Activated CD4-positive, alpha-beta memory T cell treated with anti-CD3 and anti-CD28 coated beads, Interleukin-2, amount 10 ng/mL, durations not matched to agents 7 days and 5 days (primary cell): ENCODE measurements around the gene RASGRF1. TPM values are rescaled to one million over a fixed set of nuclear protein-coding genes. Genes with fewer than 3 reads are reported as not detected.

Experiments used
- CTCF ChIA-PET: fragments of 350-600 bp; sonication (Branson Sonifier 250); formaldehyde crosslinking; loops from one replicate; lab custom pipeline; 2021; ENCODE audit warnings: antibody characterized with exemption, inconsistent platforms; lab: Charles Lee
- POLR2A ChIA-PET: fragments of 350-600 bp; sonication (Branson Sonifier 250); formaldehyde crosslinking; loops from one replicate; lab custom pipeline; 2021; ENCODE audit warnings: antibody characterized with exemption; lab: Charles Lee
- DNase-seq: peaks from one replicate; pipeline ENCODE4 v3.0.0-alpha.2; 2020
- H3K27ac Mint-ChIP-seq: one replicate; pipeline ENCODE4 v1.8.0; 2021; ENCODE audit warnings: mild to moderate bottlenecking, mixed read lengths
- H3K27me3 Mint-ChIP-seq: one replicate; pipeline ENCODE4 v1.8.0; 2021; ENCODE audit warnings: mixed read lengths
- H3K36me3 Mint-ChIP-seq: one replicate; pipeline ENCODE4 v1.8.0; 2021; ENCODE audit warnings: low read depth, mixed read lengths
- H3K4me1 Mint-ChIP-seq: one replicate; pipeline ENCODE4 v1.8.0; 2021; ENCODE audit warnings: mixed read lengths
- H3K4me3 Mint-ChIP-seq: one replicate; pipeline ENCODE4 v1.8.0; 2021; ENCODE audit warnings: mild to moderate bottlenecking, mixed read lengths
- H3K9me3 Mint-ChIP-seq: one replicate; pipeline ENCODE4 v1.8.0; 2021; ENCODE audit warnings: mixed read lengths
- total RNA-seq, 2 experiments: library from RNA; stranded (reverse); gene quantifications; one replicate each; pipeline ENCODE4 v1.2.3, GENCODE V29; 2021

Gene RASGRF1
- total RNA-seq, 2 experiments from 2014 or later = not detected

DNA sequence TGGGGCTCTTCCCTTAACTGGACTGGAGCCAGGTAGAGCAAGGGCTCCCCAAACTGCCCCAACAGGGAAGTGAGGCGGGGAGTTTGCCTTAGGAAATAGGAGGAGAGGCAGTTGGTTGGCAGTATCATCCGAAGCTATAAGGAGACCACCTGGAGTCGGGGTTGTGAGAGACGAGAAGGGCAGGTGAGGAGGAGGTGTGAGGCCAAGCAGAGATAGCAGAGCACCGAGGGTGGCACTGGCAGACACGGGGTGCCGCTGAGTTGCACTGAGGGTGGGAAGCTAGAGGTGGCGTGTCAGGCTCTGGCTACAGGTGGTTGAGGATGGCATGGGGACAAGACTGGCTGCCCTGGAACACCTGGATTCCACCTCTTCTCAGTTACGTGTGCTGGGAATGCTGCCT lies 17.2 kb downstream of the RASGRF1 start:
- no peaks in the 10 kb centered on the region for H3K4me1 Mint-ChIP-seq
- no peak overlapping the region for H3K27ac Mint-ChIP-seq
- no peaks in the 10 kb centered on the region for H3K9me3 Mint-ChIP-seq
- H3K36me3 Mint-ChIP-seq = no peaks in the 10 kb centered on the region
- CTCF ChIA-PET = no interaction called here
- peaks cover 2% of the 10 kb centered on the region for H3K27me3 Mint-ChIP-seq
- no peak overlapping the region for H3K4me3 Mint-ChIP-seq
- POLR2A ChIA-PET = no interaction called here
- DNase-seq = no peak

DNA sequence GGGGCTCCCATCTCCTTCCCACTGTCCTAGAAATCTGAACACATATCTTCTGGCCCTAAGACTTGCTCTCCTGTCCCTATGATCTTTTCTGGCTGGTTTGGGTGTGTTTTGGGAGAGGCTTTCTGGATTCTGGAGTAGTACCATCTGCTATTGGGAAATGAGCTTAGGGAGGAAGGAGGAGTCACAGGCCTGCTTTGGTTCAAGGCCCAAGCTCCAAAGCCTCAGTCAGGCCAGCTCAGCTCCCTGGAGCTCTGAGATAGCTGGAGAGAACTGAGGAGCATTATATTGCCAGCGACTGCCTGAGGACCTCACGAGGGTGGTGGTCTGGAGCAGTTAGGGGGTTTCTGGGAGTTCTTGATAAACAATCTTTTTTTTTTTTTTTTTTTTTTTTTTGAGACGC lies 18.7 kb downstream of the RASGRF1 start:
- CTCF ChIA-PET = interaction anchor here (1.3 kb wide), 1 partner anchor 113 kb away, joined by 3 read pairs; no protein-coding TSS in a partner anchor
- Mint-ChIP-seq H3K4me3 (no peak overlapping the region), H3K27me3 (peaks cover 2% of the 10 kb centered on the region), H3K4me1 (no peaks in the 10 kb centered on the region), H3K27ac (no peak overlapping the region), H3K36me3 (no peaks in the 10 kb centered on the region), H3K9me3 (no peaks in the 10 kb centered on the region)
- POLR2A ChIA-PET = no interaction called here
- no peak for DNase-seq

DNA sequence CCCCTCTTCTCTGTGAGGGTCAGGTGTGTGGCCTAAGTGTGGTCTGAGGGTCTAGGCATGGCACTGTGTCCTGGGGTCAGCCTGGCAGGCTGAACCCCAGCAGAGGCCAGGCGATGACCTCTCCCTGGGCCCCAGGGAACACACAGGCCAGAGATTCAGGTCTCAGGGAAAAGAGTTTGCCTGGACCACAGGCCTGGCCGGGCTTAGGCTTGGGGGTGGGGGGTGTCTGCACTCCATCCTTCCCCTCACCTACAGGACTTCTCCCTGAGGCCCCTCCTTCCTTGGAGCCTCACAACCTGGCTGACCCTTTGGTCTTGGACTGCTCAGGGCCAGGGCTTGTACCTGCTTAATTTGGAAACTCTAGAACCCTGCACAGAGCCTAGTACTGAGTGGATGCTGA lies 21.8 kb downstream of the RASGRF1 start:
- Mint-ChIP-seq H3K4me1 (no peaks in the 10 kb centered on the region), H3K27ac (no peak overlapping the region), H3K4me3 (no peak overlapping the region), H3K27me3 (peaks cover 2% of the 10 kb centered on the region), H3K36me3 (no peaks in the 10 kb centered on the region), H3K9me3 (no peaks in the 10 kb centered on the region)
- no peak for DNase-seq
- POLR2A ChIA-PET = no interaction called here
- CTCF ChIA-PET = no interaction called here

DNA sequence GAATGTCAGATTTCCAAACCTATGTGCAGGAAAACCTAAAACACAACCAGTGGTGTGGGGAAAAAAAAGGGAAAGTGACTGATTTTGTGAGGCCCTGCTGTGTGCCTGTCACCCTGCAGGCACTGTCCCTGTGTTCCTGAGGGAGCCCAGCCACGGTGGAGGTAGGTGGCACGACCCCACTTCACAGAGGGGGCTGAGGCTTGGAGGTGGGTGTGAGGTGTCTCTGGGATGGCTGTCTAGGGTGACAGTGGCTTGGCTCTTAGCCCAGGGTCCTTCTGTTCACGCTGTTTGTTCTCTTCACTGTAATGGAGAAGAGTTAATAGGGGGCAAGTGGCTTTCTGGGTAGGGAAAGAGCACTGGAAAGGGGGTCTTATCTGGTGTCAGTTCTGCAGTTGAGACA lies 22.6 kb downstream of the RASGRF1 start:
- no peaks in the 10 kb centered on the region for H3K36me3 Mint-ChIP-seq
- no peaks in the 10 kb centered on the region for H3K4me1 Mint-ChIP-seq
- H3K4me3 Mint-ChIP-seq = no peak overlapping the region
- POLR2A ChIA-PET = no interaction called here
- H3K9me3 Mint-ChIP-seq = no peaks in the 10 kb centered on the region
- DNase-seq = no peak
- CTCF ChIA-PET = no interaction called here
- no peak overlapping the region for H3K27ac Mint-ChIP-seq
- peaks cover 2% of the 10 kb centered on the region for H3K27me3 Mint-ChIP-seq

DNA sequence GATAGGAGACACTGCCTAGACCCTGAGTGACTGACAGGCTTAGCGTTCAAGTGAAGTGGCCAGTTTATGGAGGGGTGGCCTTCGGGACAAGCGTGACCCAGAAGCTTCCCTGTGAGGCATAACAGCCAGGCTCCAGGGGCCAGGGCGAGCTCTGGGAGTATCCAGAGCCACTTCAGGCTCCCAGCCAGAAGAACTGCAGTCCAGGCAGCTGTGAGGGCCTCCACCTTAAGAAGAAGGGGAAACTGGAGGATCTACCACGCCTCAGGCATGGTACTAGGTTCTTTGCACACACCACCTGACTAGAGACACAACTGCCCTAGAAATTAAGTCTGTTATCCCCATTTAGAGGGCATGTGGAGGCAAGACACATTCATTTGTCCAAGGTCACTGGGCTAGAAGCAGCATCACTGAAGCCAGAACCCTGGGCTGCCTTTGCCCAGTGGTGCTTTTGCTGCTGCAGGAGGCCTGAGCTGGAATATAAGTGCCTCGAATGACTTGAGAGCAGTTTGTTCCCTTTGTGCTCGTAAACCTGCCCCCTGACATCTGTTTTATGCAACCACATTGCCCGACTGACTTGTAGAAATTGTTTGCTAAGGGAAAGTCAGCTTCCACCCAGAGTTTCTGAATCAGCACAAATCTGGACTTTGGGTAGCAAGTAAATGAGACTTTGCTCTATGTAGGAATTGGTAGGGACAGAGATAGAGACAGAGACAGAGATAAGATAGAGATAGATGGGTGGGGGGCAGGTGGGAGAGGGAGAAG lies 23.3 kb downstream of the RASGRF1 start:
- ChIA-PET CTCF (no interaction called here), POLR2A (no interaction called here)
- Mint-ChIP-seq H3K27ac (no peak overlapping the region), H3K4me3 (no peak overlapping the region), H3K4me1 (no peaks in the 10 kb centered on the region), H3K9me3 (no peaks in the 10 kb centered on the region), H3K36me3 (no peaks in the 10 kb centered on the region), H3K27me3 (peaks cover 4% of the 10 kb centered on the region)
- DNase-seq = no peak

DNA sequence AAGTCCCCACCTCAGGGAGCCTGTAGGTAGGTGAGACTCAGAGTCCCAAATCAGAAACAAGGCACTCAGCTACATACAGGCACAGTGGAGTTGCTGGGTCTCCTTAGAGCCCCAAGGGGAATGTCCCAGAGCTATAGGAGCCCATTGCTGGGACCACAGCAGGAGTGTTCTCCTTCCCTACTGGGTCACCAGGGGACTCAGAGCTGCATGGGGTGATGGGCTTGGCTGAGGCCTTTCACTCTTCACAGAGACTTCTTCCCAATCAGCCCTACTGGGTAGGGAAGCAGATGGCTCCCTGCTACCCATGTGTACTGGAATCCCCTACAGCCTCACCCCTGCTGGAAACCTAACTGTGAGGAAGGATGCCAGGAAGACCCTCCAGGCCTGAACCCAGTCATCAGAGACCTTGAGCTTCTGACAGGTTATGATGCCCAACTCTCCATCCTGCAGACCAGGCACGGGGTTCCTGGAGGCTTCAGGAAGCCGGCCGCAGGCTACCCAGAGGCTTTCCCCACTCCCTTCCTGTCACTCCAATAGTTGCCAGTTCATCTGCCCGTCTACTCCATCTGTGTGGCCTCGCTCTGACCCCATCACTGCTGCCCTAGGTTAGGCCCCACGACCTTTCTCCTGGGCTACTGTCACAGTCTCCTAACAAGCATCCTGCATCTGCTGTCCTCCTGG lies 24.0 kb downstream of the RASGRF1 start:
- no peak overlapping the region for H3K4me3 Mint-ChIP-seq
- H3K27me3 Mint-ChIP-seq = peaks cover 6% of the 10 kb centered on the region
- no peaks in the 10 kb centered on the region for H3K9me3 Mint-ChIP-seq
- DNase-seq = no peak
- no peak overlapping the region for H3K27ac Mint-ChIP-seq
- CTCF ChIA-PET = no interaction called here
- H3K36me3 Mint-ChIP-seq = no peaks in the 10 kb centered on the region
- H3K4me1 Mint-ChIP-seq = no peaks in the 10 kb centered on the region
- POLR2A ChIA-PET = no interaction called here

DNA sequence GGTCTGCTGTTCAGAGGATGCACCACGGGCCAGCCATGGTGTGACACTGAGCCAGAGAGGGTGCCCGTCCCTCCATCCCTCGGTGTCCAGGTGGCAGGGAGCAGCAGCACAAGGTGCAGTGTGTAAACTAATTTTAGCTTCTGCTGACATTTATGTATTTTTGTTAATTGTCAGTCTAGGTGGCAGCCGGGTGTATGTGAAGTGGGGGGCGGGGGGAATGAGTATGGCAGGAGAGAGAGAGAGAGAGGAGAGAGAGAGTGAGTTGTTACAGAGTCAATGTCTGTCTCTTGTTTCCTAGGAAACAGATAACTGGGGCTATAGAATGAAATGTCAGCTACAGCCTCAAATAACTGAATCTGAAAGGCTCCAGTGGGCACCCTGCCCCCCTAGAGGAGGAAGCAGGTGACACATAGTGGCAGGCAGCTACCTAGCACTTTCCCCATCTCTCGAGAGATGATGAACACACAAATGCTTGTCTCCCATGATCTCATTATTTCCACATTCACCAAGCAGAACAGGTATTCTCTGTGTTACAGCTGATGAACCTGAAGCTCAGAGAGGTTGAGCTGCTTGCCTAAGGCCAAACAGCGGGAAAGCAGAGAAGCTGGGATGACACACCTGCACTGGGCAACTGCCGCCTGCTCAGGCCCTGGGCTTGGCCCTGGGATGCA lies 24.7 kb downstream of the RASGRF1 start:
- Mint-ChIP-seq H3K9me3 (no peaks in the 10 kb centered on the region), H3K36me3 (no peaks in the 10 kb centered on the region), H3K27me3 (peaks cover 8% of the 10 kb centered on the region), H3K4me3 (no peak overlapping the region), H3K4me1 (no peaks in the 10 kb centered on the region), H3K27ac (no peak overlapping the region)
- ChIA-PET POLR2A (no interaction called here), CTCF (no interaction called here)
- DNase-seq = no peak

DNA sequence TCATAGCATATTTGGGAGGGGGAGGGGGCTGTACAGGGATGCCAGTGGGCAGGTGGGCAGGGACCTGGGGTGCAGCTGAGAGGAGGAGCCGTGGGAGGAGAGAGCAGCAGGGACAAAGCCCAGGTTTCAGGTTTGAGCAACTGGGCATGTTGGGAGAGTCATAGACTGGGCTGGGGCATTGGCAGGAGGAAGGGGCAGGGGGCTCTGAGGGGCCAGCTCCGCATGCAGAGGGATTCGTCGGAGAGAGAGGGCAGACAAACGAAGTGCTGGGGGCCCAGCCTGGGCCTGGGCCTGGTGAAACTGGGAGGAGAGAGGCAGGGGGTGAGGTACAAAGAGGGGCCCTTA lies 25.2 kb downstream of the RASGRF1 start:
- H3K27me3 Mint-ChIP-seq = peaks cover 11% of the 10 kb centered on the region
- no peak for DNase-seq
- no peaks in the 10 kb centered on the region for H3K4me1 Mint-ChIP-seq
- H3K4me3 Mint-ChIP-seq = no peak overlapping the region
- no peaks in the 10 kb centered on the region for H3K9me3 Mint-ChIP-seq
- no peak overlapping the region for H3K27ac Mint-ChIP-seq
- ChIA-PET CTCF (no interaction called here), POLR2A (no interaction called here)
- no peaks in the 10 kb centered on the region for H3K36me3 Mint-ChIP-seq

DNA sequence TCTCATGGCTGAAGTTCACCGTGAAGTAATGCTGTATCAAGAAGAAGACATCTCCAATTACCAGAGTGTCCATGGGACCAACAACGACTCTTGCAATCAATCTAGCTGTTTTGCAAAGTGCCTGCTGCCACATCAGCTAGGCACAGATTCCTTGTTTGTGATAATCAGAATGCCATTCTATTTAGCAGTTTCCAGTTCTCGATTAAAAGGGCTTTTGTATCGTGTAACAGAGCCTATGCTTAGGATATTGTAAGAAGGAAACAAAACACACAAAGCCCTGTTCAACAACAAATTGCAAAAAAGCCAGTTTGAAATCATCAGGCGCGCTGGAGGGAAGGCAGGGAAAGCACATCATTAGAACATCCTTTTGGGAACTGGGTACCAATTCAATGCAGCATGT lies 26.1 kb downstream of the RASGRF1 start:
- CTCF ChIA-PET = no interaction called here
- Mint-ChIP-seq H3K36me3 (no peaks in the 10 kb centered on the region), H3K4me3 (no peak overlapping the region), H3K27ac (no peak overlapping the region), H3K4me1 (no peaks in the 10 kb centered on the region), H3K9me3 (no peaks in the 10 kb centered on the region), H3K27me3 (peaks cover 11% of the 10 kb centered on the region)
- no peak for DNase-seq
- POLR2A ChIA-PET = interaction anchor here (0.6 kb wide), 1 partner anchor 1633 kb away, joined by 3 read pairs; no protein-coding TSS in a partner anchor

DNA sequence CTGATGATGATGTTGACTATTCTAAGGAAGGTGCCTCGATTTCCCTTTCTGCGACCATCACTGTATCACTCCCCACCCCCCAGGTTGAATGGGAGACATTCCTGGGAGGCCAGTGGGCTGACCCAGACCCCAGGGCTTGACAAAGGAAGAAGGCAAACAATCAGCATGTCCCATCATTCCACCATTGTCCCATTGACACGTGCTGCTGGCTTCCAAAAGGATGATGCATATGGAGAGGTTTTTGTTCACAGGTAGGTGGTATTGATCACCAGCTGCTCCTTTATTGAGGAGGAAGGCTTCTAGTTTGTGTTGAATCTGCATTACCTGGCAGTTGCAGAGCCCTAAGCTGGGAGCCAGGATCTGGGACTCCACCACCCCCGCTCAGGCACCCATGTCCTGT lies 30.4 kb downstream of the RASGRF1 start:
- ChIA-PET POLR2A (no interaction called here), CTCF (no interaction called here)
- Mint-ChIP-seq H3K27ac (no peak overlapping the region), H3K27me3 (peaks cover 12% of the 10 kb centered on the region), H3K4me1 (no peaks in the 10 kb centered on the region), H3K9me3 (no peaks in the 10 kb centered on the region), H3K4me3 (no peak overlapping the region), H3K36me3 (no peaks in the 10 kb centered on the region)
- no peak for DNase-seq

DNA sequence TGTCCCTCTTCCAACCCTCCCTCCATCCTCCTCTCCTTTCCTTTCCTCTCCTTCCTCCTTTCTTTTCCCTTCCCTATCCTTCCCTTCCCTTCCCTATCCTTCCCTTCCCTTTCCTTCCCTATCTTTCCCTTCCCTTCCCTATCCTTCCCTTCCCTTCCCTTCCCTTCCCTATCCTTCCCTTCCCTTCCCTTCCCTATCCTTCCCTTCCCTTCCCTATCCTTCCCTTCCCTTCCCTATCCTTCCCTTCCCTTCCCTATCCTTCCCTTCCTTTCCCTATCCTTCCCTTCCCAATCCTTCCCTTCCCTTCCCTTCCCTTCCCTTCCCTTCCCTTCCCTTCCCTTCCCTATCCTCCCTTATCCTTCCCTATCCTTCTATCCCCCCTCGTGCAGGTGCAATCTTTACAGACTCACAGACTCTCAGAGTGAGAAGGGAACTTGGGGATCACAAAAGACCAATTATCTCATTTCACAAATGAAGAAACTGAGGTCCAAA lies 31.5 kb downstream of the RASGRF1 start:
- peaks cover 12% of the 10 kb centered on the region for H3K27me3 Mint-ChIP-seq
- no peak overlapping the region for H3K4me3 Mint-ChIP-seq
- no peaks in the 10 kb centered on the region for H3K4me1 Mint-ChIP-seq
- ChIA-PET CTCF (no interaction called here), POLR2A (no interaction called here)
- no peak overlapping the region for H3K27ac Mint-ChIP-seq
- H3K36me3 Mint-ChIP-seq = no peaks in the 10 kb centered on the region
- DNase-seq = no peak
- H3K9me3 Mint-ChIP-seq = no peaks in the 10 kb centered on the region

DNA sequence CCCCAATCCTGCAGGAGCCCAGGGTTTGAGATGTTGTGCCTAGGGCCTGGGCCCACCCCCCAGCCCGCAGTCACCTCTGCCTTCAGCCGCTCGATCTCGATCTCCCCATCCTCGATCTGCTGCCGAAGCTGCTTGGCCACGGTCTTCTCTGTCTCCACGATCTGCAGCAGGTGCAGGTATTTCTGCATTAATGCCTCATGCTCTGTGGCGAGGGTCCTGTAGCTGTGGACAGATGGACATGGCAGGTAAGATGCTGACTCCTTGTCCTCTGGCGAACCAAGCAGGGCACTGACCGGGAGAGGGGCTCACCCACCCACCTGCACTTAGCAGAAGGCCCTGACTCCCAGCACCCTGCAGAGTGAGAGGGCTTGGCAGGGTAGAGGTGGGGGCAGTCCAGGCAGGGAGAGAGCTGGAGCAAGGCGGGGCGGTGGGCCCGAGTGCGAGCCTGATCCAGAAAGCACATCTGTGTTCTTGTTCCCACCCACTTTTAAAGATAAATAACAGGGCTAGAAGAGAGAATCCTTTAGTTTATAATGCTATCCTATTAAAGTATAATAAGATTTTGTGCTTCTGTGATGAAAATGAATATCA lies 32.2 kb downstream of the RASGRF1 start:
- H3K4me3 Mint-ChIP-seq = no peak overlapping the region
- no peak overlapping the region for H3K27ac Mint-ChIP-seq
- H3K4me1 Mint-ChIP-seq = no peaks in the 10 kb centered on the region
- DNase-seq = no peak
- H3K36me3 Mint-ChIP-seq = no peaks in the 10 kb centered on the region
- H3K27me3 Mint-ChIP-seq = peaks cover 16% of the 10 kb centered on the region
- no peaks in the 10 kb centered on the region for H3K9me3 Mint-ChIP-seq
- POLR2A ChIA-PET = no interaction called here
- CTCF ChIA-PET = no interaction called here

DNA sequence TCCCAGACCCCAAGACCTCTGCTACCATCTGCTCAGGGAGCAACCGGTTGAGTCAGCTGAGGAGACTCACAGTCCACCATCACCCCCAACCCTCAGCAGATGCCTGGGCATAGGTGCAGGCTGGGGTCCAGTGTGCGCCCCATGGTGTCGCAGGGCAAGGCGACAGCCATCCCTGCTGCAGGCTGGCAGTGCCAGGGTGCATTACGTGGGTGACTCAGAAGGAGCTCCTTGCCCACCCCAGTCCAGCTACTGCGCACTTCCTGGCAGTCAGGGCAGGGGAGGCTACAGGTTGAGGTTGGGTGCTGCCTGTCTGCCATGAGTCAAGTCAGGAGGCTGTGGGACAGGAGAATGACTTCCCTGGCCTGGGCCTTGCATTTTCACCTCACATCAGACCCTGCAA lies 33.5 kb downstream of the RASGRF1 start:
- H3K4me1 Mint-ChIP-seq = no peaks in the 10 kb centered on the region
- ChIA-PET CTCF (no interaction called here), POLR2A (no interaction called here)
- no peak overlapping the region for H3K4me3 Mint-ChIP-seq
- peaks cover 14% of the 10 kb centered on the region for H3K27me3 Mint-ChIP-seq
- H3K27ac Mint-ChIP-seq = no peak overlapping the region
- no peaks in the 10 kb centered on the region for H3K36me3 Mint-ChIP-seq
- no peaks in the 10 kb centered on the region for H3K9me3 Mint-ChIP-seq
- DNase-seq = no peak
